ENCODE data around the gene RPL14. TPM values are rescaled to one million over a fixed set of nuclear protein-coding genes. Genes with fewer than 3 reads are reported as not detected.

RPL14 gene
- total RNA-seq, 1 donor from 2014 or later = 2,616 TPM

- Mint-ChIP-seq H3K9me3 (no peaks in the 10 kb centered on the region), H3K27me3 (no peaks in the 10 kb centered on the region), H3K4me3 (no peak overlapping the region), H3K27ac (no peak overlapping the region), H3K36me3 (ENCODE audit: low read depth) (peaks cover 2% of the 10 kb centered on the region), H3K4me1 (no peaks in the 10 kb centered on the region)
- DNase-seq (no peak), ATAC-seq (ENCODE audit: low read depth) (no peak)
- intact Hi-C loops (cut with micrococcal nuclease) = no loop called here
- no peak for TF ChIP-seq CTCF (IDR thresholded peaks at IDR 0.05)
- CTCF ChIA-PET = no interaction called here
- POLR2A ChIA-PET = no interaction called here
These were observed 34.3 kb upstream of the RPL14 start for GRCh38 chr3:40422861-40423260.

GRCh38 chr3:40427045-40427669 lies 30.0 kb upstream of the RPL14 start:
- Mint-ChIP-seq H3K4me1 (no peaks in the 10 kb centered on the region), H3K36me3 (ENCODE audit: low read depth) (peaks cover 2% of the 10 kb centered on the region), H3K4me3 (no peak overlapping the region), H3K27ac (no peak overlapping the region), H3K27me3 (no peaks in the 10 kb centered on the region), H3K9me3 (no peaks in the 10 kb centered on the region)
- DNase-seq (no peak), ATAC-seq (ENCODE audit: low read depth) (no peak)
- POLR2A ChIA-PET = no interaction called here
- intact Hi-C loops (cut with micrococcal nuclease) = no loop called here
- TF ChIP-seq CTCF (IDR thresholded peaks at IDR 0.05) = no peak
- CTCF ChIA-PET = no interaction called here

DNA sequence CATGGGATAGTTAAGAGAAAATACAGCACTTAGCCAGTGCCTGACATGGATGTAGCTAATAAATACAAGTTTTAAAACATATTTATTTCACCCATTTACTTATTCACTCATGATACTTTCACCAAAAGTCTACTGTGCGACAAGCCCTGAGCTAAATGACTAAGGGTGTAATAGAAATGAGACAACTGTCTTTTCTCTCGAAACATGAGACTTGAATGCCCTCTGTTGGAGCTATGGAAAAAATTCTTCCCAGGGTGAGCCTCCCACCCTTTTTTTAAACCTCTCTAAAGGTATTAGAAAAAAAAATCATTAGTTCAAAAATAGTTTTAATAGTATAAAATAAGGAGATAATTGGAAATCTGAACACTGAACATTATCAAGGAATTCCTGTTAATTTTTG lies 24.3 kb upstream of the RPL14 start:
- Mint-ChIP-seq H3K9me3 (no peaks in the 10 kb centered on the region), H3K4me1 (no peaks in the 10 kb centered on the region), H3K27ac (no peak overlapping the region), H3K36me3 (ENCODE audit: low read depth) (no peaks in the 10 kb centered on the region), H3K4me3 (no peak overlapping the region), H3K27me3 (no peaks in the 10 kb centered on the region)
- no peak for TF ChIP-seq CTCF (IDR thresholded peaks at IDR 0.05)
- POLR2A ChIA-PET = no interaction called here
- ATAC-seq (ENCODE audit: low read depth) (no peak), DNase-seq (no peak)
- intact Hi-C loops (cut with micrococcal nuclease) = no loop called here
- CTCF ChIA-PET = no interaction called here

DNA sequence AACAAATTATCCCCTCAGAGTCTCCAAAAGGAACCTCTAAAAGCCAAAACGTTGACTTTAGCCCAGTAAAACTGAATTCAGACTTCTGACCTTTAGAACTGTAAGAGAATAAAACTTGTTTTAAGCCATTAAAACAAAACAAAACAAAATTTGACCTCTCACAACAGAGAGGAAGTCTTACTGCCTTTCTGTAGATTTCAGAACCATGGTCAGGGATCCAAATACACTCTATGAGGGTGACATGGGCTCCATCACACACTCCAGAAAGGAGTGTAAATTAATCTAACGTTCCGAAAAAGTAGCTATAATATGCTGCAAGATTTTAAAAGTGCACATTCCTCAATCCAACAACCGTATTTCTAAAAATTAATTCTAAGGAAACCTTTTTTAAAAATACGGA lies 19.2 kb upstream of the RPL14 start:
- Mint-ChIP-seq H3K27ac (no peak overlapping the region), H3K27me3 (no peaks in the 10 kb centered on the region), H3K4me3 (no peak overlapping the region), H3K9me3 (peaks cover 2% of the 10 kb centered on the region), H3K36me3 (ENCODE audit: low read depth) (no peaks in the 10 kb centered on the region), H3K4me1 (no peaks in the 10 kb centered on the region)
- ATAC-seq (ENCODE audit: low read depth) = no peak
- POLR2A ChIA-PET = no interaction called here
- intact Hi-C loops (cut with micrococcal nuclease) = no loop called here
- CTCF ChIA-PET = no interaction called here
- no peak for TF ChIP-seq CTCF (IDR thresholded peaks at IDR 0.05)
- DNase-seq = no peak

GRCh38 chr3:40445062-40445461 lies 12.1 kb upstream of the RPL14 start:
- peaks cover 12% of the 10 kb centered on the region for H3K36me3 Mint-ChIP-seq (ENCODE audit: low read depth)
- DNase-seq = no peak
- no peak overlapping the region for H3K4me3 Mint-ChIP-seq
- CTCF ChIA-PET = no interaction called here
- H3K4me1 Mint-ChIP-seq = no peaks in the 10 kb centered on the region
- no peak for ATAC-seq (ENCODE audit: low read depth)
- TF ChIP-seq CTCF (IDR thresholded peaks at IDR 0.05) = no peak
- no peaks in the 10 kb centered on the region for H3K27me3 Mint-ChIP-seq
- intact Hi-C loops (cut with micrococcal nuclease) = no loop called here
- POLR2A ChIA-PET = no interaction called here
- no peak overlapping the region for H3K27ac Mint-ChIP-seq
- H3K9me3 Mint-ChIP-seq = peaks cover 2% of the 10 kb centered on the region
